GM18520 (cell line): ENCODE data around the gene JAKMIP1.

Experiments used
- ATAC-seq: cut with Tn5 transposase; IDR thresholded peaks from one replicate; pipeline ENCODE4 v1.9.1; 2021; ENCODE audit not compliant: unreplicated experiment

The JAKMIP1 gene

DNA sequence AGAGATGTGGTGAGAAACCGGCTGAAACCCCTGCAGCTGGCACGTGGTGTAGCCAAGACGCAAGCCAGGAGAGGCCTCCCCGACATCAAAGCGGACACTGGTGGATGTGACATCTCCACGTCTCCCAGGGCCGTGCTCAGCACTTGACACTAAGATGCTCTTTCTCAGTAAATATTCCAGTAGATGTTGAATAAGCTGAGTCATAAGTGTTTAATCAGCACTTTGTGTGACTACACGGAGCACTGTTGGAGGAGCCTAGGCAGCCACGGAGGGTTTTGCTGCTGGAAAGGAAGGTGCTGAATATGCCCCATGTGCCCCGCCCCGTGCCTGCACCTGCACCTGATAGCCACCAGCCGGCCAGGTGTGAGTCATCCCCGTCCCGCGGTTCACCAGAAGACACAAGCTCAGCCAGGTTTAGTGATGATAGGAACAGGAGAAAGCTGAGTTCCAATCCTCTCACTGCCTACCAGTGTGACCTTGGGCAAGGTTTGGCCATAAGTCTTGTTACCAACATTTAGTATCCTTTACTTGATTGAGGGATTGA is 153.1 kb downstream of the JAKMIP1 start:
- no peak for ATAC-seq

DNA sequence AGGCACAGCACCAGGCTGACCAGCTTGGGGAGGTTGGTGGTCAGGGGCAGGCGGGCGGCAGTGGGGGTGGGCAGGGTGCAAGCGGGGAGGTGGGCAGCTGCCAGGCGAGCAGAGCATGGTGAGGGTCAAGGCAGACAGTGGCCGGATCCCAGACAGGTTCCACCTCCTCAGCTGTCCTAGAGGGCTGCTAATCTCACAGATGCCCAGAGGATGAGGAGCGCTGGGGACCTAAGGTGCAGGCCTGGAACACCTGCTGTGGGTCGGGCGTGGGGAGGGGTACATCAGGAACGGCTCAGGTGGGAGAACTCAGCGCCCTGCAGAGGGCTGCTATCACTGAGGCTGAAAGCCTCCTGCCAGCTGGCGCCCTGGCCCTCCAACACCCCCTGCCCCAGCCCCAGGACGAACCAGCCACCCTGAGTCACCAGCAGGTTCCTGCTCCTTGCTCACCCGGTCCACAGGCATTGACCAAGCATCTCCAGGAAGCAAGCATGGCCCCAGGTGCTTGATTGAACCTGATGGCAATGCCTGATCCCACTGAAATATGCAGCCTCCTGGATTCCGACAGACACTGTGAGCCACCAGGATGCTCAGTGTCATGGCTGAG is 153.7 kb downstream of the JAKMIP1 start:
- no peak for ATAC-seq

DNA sequence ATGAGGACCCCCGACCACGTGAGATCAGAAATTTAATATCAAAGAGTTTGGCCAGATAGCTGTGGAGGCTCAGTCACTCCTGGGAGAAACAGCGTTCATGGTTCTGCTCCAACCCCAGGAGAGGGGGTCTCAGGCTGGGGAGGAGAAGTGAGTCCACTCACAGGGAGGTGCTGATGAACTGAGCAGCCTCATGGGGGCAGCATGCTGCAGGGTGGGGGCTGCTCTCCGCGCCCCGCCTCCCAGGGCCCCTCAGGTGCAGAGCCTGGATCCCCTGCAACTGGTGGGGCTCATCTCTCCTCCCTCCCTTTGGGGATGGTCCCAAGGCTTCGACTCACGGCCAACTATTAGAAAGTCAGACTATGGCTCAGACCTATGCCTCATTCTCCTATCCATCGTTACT is 155.5 kb downstream of the JAKMIP1 start:
- no peak for ATAC-seq

DNA sequence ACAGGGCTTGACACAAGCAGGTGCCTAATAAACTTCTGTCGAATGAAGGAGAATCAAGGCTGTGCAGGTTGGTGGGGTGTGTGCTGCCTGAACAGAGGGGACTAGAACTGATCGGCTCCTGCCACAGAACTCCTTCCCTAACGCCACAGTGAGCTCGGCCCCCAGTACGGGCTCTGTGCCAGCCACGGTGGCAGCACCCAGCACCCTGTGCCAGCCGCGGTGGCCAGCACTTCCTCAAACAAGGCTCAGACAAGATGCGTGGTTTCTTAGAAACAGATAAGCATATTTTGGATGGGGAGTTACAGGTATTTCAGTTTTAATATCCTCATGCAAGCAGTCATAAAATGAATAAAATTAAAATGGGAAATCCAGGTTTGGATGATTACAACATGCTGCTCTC is 156.1 kb downstream of the JAKMIP1 start:
- ATAC-seq, result no peak

DNA sequence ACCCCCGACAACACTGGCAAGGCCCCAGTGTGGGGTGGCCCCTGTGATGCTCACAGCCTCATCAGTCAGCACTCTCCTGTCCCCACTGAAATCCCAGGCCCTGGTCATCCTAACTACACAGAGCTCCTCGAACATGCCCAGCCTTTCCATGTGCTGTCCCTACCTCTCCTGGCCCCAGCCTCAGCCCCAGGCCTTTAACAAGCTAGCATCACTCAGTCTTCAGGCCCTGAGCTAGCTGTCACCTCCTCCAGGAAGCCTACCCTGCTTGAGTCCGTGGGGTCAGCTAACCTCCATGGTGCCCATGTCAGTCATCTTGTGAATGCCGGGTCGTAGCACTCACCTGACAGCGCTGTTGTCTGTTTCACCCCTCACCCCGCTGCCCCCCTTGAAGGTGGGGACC is 156.5 kb downstream of the JAKMIP1 start:
- no peak for ATAC-seq

DNA sequence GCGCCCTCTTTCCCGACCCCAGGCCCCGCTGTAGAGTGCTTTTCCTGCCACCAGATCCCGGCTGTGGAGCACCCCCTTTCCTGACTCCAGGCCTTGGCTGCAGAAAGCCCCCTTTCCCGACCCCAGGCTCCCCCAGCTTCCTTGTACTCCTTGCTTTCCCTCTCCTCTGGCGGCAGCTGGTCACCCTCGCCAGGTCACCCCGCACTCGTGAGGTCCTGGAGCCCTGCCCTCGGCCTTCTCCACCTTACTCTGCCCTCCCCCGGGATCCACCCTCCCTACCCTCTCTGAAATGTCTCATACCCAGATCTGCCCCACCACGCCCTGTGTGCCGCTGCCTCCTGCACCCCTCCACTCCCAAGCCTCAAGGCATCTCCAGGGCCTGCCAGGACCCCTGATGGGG is 157.2 kb downstream of the JAKMIP1 start:
- ATAC-seq, result no peak

DNA sequence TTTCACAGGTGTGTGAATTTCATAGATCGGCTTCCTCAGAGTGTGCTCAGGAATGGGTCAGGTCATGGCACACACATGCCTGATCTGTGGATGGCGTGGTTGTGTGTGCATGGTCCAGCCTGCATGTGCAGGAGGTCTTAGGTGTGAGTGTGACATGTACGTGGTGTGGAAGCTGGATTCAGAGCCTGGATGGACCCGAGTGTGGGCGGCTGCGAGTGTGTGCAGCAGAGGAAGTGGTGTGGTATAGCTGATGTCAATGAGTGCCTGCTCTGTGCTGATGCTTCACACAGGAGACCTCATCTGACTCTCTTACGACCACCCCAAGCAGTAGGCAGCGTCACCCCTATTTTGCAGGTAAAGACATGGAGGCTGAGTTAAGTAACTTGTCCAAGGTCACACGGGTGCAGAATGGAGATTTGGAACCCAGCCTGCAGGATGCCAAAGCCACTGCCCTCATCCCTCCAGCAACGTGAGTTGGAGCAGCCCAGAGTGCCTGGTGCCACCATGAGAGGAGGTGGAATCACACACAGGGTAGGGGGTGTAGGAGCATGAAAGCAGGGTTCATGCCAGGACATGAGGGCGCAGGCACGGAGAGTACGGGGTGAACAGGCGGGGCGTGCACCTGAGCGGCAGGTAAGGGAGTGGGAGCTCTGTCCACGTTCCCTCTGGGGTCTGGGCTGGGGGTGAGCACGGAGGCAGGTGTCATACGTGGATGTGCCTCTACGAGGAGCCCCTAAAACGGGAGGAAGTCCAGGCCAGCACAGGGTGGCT is 157.9 kb downstream of the JAKMIP1 start:
- ATAC-seq, result no peak

DNA sequence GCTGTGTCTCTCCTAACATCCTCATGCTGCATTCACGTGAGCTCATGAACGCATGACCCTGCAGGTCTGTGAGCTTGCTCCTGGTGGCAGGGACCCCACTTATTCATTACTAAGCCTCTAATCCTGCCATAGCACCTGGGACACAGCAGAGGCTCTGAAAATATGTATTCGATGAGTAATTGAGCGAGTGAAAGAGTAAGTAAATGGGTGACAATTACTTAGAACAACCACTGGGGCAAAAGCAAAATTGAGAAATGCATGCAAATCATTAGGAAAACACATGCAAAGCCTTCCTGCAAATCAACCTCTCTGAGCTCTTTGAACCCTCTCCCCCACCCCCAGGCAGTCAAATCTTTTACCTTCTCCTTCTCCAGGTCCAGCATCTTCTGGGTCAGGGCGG is 158.5 kb downstream of the JAKMIP1 start:
- no peak for ATAC-seq

DNA sequence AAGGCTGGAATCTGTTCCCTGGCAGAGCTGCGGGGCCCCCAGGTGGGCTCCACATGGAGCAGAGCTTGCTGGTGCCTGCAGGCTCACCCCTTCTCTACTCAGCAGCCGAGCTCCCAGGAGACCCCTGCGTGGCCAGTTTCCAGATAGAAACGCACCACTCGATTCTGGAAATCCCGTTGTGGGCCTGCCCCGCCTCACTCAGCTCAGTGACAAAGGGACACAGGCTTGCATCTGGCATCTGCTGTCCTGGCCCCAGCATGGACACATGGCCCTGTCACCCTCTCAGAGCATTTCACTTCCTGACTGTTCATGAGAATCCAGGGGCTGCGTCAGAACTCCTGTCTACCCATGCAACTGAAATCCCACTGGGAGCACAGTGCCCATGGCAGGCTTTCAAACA is 161.6 kb downstream of the JAKMIP1 start:
- no peak for ATAC-seq

DNA sequence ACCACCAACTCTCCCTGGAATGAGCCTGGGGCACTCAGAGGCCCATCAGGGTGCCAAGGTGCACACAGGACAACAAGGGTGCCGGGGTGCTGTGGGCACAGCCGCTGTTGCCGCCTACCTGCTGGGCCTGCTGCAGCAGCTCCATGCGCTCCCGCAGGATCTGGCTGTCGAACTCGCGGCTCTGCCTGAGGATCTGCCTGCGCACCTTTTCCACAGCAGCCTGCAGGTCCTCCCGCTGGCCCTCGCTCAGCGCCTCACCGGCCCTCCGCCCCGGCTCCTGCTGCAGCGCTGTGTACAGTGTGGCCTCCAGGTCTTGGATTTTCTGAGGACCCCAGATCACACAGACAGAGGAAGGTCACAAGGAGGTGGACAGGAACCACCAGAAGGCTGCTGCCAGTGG is 164.6 kb downstream of the JAKMIP1 start:
- no peak for ATAC-seq

DNA sequence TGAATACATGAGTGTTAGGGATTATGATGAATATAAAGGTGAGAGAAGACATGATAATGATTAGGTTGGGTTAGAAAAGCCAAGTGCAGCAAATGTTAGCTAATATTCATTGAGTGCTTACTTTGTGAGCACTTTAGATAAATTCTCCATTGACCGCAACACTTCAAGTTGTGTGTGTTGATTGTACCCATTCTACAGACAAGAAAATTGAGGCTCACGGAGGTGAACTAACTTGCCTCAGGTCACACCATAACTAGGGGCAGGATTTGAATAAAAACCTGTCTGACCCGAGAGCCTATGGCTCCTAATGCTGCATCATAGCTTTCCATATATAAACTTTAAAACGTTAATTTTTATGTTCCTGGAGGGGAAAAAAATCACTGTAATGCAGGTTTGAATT is 167.0 kb downstream of the JAKMIP1 start:
- ATAC-seq, result no peak

DNA sequence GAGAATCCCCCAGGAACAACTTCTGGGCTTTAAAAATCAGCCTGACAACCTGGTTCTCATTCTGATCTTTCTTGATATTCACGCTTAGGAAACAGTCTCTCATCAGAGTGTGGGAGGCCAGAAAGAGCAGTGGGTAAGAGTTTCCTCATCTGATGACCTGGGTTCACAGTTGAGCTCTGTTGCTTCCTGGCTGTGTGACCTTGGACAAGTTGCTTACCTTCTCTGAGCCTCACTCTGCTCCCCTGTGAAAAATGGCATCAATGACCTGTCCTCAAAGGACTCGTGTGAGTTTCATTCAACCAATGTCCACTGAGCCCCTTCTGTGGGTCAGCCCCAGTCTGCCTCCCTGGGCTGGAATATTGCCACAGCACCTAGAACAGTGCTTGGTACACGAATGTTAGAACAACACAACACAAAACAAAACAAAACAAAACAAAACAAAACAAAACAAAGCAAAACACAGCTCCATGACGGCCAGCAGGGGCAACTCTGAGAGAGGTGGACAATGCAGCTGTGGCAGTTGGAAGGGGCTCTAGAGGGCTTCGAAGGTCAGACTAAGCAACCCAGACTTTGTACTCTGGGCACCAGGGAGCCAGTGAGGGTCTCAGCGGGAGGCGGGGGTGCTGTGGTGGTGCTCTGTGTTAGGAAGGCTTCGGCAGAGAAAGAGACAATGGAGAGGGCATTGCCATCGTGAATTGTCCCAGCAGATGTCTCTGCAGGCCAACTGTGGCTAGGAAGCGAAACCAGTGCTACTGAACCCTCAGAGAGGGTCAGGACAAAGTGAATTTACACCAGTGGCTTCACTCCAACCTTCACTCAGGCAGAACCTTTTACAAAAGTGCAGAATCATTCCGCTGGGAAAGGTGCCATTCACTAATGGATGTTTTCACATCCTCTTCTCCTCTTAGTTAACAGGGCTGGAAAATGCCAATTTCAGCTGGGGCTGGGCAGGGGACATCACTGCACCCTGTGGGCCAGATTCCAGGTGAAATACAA is 167.8 kb downstream of the JAKMIP1 start:
- ATAC-seq, result no peak

DNA sequence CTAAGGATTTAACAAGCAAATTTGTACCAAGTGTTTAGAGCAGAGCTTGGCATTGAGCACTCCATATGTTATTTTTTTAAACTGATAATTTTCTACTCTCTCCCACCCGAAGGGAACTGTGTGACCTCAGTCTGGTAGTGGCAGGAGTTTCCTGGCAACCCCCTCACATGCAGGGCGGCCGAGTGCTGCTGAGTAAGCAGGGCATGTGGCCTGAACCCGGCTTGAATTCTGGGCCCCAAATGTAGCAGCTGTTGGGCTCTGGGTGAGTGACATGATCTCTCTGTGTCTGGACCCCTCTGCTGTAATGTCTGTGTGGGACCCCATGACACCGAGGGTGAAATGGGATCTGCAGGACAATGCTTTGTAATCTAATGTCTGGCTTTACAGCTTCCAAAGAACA is 168.5 kb downstream of the JAKMIP1 start:
- ATAC-seq, result no peak

DNA sequence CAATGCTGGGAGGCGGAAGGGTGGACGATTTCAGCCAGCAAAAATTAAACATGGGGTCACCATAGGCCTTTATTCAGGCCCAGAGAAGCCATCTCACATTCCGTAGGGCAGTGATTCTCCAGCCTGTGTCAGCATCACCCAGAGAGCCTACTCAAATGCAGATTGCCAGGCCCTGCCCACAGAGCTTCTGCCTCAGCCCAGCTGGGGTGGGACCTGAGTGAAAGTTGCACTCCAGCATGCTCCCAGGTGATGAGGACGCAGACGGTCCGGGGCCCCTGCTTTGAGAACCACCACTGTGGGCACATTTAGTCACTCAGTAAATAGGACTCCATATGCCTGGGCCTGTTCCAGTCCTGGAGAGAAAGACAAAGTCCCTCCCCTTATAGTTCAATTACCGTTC is 169.7 kb downstream of the JAKMIP1 start:
- ATAC-seq, result no peak

DNA sequence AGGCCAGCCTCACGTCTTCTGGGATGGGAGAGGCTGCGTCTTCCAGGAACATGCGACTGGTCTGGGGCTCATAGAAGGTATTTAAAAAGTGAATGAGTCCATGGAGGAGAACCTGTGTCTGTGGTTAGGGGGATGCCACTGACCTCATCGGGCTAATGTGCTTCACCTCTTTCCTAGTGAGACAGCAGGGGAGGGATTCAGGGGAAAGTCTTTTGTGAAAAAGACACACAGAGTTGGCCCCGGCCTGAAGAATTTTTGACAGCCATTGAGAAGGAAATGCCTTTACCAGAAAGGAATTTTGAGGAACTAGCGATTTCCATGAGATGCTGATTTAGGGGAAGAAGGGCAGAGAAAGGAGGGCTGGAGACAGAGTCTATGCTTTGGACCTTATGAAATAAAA is 171.1 kb downstream of the JAKMIP1 start:
- no peak for ATAC-seq

DNA sequence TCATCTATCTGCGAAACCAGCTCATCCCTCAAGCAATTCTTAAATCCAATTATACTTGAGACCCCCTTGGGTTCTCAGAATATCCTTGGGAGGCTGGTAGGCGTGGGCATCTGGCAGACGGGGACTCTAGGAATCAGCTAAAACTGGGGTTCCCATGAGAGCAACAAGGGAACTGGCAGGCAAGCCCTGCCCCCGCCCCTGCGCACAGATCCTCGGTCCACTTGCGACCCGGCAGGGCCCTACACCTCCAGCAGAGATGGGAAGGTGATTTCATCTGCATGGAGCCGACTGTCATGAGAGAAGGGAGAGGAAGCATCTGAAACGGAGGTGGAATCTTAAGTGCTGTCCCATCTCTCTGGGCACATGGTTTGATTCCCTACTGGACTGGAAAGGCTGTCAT is 172.2 kb downstream of the JAKMIP1 start:
- no peak for ATAC-seq

DNA sequence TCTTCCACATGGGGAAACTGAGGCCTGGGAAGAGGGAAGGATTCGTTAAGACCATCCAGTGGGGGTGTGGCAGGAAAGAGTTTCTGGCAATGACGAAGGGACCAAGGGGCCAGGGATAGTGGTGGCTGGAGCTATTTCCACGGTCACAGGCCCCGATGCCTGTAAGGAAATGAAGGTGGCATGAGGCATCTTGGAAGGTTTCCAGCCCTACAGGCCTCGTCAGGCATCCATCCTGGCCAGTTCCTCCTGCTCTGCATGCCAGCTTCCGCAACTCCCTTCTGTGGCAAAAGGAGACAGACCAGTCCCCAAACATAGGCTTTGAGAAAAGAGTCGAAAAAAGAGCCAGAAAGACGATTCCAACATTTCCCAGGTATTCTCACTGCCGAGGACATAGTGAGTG is 173.0 kb downstream of the JAKMIP1 start:
- ATAC-seq, result no peak

DNA sequence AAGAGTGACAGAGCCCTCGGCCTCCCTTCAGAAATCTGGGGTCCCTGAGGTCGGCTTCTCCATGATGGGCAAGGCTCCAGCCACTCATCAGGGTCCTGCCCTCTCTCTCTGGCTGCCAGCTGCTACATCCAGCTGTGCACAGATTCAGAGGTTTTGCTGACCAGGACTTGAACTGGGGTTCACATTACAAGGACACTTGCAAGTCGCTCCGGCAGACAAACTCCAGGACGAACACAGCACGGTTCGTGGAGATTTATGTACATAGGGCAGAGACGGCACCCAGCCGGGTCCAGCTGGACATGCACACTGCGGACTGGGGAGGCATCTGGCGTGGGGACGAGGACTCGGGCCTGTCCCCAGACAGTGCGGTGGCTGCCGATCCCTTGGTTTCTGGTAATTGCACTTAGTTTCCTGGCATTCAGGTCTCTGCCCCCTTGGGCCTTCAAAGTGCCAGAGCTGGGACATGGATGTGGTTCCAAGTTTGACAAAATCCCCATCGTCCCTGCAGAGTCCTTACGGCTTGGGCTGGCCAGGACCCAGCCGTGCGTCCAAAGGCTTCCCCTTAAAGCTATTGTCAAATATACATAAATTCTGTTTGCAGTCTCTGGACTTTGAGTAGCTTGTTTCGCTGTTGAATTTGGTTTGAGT is 175.9 kb downstream of the JAKMIP1 start:
- no peak for ATAC-seq

DNA sequence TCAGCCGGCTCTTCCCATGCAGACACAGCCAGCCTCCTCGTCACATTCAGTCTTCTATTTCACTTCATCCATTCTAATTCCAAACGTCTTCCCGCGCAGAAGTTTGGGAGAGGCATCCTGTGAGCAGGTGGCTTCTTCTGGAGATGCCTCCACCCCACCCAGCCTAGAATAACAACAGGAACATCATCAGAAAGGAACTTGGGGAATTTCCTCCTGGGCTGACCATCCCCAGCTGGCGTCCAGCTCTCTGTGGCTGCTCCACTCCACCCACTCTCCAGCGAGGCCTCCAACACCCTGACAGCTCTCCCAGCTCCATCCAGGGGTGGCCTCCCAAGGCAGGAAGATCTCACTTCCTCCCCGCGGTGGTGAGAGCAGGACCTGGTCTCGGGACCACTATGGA is 176.6 kb downstream of the JAKMIP1 start:
- ATAC-seq, result no peak

DNA sequence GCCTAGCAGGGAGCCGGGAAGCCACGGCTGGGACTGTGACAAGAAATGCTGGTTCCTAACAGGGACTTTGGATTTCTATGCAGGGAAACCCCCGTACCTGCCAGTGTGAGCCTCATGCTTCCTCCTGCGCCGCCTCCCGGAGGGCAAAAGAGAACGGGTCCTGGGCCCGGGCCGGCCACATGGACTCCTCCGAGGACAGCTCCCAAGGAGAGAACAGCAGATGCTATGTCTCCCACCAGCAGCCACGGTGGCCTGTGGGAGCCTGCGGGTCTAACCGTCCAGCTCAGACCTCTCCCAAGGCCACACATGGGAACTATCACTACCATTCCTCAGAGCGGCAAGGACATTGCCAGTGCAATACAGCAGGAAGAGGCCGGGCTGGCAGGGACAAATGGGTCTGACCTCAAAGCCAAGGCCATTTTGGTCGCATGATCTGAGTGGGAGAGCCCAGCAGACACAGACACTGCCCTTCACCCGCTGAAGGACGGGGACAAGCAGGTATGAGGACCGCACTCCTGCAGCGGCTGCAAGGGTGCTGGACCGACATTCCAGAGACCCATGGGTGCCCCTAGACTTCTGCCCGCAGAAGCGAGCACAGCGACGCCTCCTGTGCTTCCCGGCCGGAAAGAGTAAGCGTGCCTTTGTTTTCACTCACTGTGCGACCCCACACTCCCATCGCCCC is 177.6 kb downstream of the JAKMIP1 start:
- no peak for ATAC-seq
